Measurements from ENCODE around the gene SMTNL2.
"Not testable (repeated sequence)": the region's sequence is repeated elsewhere in the genome, so short reads cannot be mapped to it uniquely, and the experiment has no call there.

The SMTNL2 gene

DNA sequence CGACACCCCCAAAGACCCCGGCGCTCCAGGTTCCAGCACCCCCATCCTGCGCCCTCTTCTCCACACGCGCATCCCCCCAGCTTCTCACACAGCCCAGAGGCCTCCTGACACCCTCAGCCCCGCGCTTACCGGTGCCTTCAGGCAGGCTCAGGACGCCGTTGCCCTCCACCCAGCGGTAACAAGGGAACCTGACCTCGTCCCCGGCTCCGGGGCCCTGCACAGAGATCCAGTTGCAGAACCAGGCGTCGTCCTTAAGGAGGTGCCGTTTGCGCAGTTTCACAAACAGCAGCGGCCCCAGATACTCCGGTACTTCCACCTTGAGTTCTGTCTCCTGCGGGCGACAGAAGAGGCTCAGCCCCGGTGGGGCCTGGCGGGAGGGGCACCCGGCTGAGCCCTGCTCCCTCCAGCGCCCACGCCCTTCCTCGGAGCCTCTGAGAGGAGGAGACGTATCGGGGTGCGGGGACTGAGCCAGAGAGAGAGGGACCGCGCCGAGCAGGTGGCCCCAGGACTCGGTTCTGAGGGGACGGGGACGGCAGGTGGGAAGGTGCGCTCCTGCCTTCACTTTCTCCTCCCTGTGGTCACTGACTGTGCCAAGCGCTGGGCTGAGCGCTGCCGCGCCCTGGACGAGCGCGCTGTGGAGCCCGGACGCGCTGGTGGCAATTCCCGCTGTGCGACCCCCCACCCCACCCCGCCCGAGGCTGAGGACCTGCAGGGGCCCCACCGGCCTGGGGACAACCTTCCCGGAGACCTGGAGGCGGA lies 55.2 kb downstream of the SMTNL2 start:
- DNase-seq, result peak; percentile 35

GRCh38 chr17:4640569-4641188 lies 56.4 kb downstream of the SMTNL2 start:
- DNase-seq, result not testable (repeated sequence)

GRCh38 chr17:4641297-4642195 lies 57.2 kb downstream of the SMTNL2 start, which contains the start of gene ALOX15:
Gene ALOX15 (minus strand): TSS chr17:4641678. CDS start chr17:4641651, 27 bp downstream.
- peak; percentile 23 for DNase-seq

- no peak for DNase-seq
These were observed 58.0 kb downstream of the SMTNL2 start for GRCh38 chr17:4642286-4642685.

DNA sequence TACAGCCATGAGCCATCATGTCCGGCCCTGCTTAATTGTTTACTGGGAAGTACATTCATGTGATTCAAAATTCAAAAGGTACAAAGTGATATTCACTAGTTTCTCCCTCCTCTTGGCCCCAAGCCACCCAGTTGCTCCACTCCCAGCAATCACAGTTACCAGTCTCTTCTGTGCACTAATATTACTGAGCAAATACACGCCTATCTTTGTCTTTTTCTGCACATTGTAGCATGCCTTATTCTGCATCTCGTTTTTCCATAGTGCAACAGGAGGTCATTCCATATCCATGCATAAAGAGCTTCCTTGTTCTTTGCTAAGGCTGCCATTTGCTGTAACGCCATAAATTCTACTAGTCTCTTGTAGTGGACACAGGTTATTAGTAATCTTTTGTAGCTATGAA lies 59.3 kb downstream of the SMTNL2 start:
- no peak for DNase-seq

- DNase-seq, result no peak
These were observed 61.3 kb downstream of the SMTNL2 start for GRCh38 chr17:4645642-4646041.

- DNase-seq, result no peak
These were observed 64.4 kb downstream of the SMTNL2 start for GRCh38 chr17:4648741-4649140.

GRCh38 chr17:4652997-4653396 lies 68.7 kb downstream of the SMTNL2 start:
- DNase-seq, result no peak

- not testable (repeated sequence) for DNase-seq
These were observed 71.6 kb downstream of the SMTNL2 start for GRCh38 chr17:4655933-4656332.

DNA sequence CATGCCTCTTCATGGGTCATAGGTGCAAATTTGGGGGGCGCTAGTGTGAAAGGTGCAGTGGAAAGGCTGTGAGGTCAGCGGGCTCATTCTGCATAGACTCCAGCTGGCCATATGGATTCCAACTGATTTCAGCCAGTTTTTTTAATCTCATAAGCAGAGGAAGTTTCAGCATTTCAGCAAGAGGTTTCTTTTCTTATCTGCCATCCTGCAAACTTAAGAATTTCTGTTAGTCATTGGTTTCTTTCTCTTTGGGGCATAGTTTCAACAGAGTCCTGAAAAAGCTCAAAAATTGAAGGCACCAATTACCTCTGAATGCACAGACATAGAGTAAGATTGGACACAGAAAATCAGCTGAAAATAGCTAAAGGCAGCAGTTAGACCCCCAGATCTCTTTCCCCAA lies 73.3 kb downstream of the SMTNL2 start:
- no peak for DNase-seq

All from eye (tissue), 1 donor.